Measurements from ENCODE around the gene BCL2L11. TPM values are rescaled to one million over a fixed set of nuclear protein-coding genes. Genes with fewer than 3 reads are reported as not detected.

The BCL2L11 gene
- total and polyA plus RNA-seq, 2 experiments from 2014 or later: 10.6 to 22.5 TPM

GRCh38 chr2:111127351-111127750 is 6.6 kb downstream of the BCL2L11 start (continued):
- TF ChIP-seq ZNF462 (CRISPR knock-in tag; IDR thresholded peaks at IDR 0.05): no peak
- TF ChIP-seq CREB1 (CRISPR knock-in tag; IDR thresholded peaks at IDR 0.05; ENCODE audit: low read depth): no peak
- no peak for TF ChIP-seq EZH2 (IDR thresholded peaks at IDR 0.05; ENCODE audit: low read depth, unreplicated experiment)
- TF ChIP-seq STAT1 (IDR thresholded peaks at IDR 0.05; ENCODE audit: unreplicated experiment): no peak

- no peaks in the 10 kb centered on the region for H3K9me2 ChIP-seq (ENCODE audit: insufficient read depth)
- H3F3A ChIP-seq (replicated peaks; ENCODE audit: low read depth): no peaks in the 10 kb centered on the region
- H3K27ac ChIP-seq (ENCODE audit: low read depth): no peak overlapping the region
- Mint-ChIP-seq H3K36me3 (ENCODE audit: low read depth) (peaks cover 73% of the 10 kb centered on the region), H3K27me3 (ENCODE audit: insufficient read depth, low read depth, poor library complexity) (peaks cover 2% of the 10 kb centered on the region), H3K9me3 (no peaks in the 10 kb centered on the region), H3K4me3 (no peak overlapping the region), H3K4me1 (peaks cover 14% of the 10 kb centered on the region), H3K27ac (no peak overlapping the region)
- H3K36me3 ChIP-seq (ENCODE audit: insufficient read depth): peaks cover 52% of the 10 kb centered on the region
- H4K20me1 ChIP-seq (replicated peaks; ENCODE audit: insufficient read depth): peaks cover 56% of the 10 kb centered on the region
- DNase-seq (ENCODE audit: low spot score): no peak
- no peaks in the 10 kb centered on the region for H3K4me1 ChIP-seq (ENCODE audit: insufficient read depth)
- H2AFZ ChIP-seq: no peak overlapping the region
- H3K4me3 ChIP-seq: no peak overlapping the region
- H3K4me2 ChIP-seq: no peak overlapping the region
- ATAC-seq: no peak
- H3K79me2 ChIP-seq (replicated peaks; ENCODE audit: insufficient read depth): peaks cover 97% of the 10 kb centered on the region
- no peaks in the 10 kb centered on the region for H3K27me3 ChIP-seq (ENCODE audit: insufficient read depth)
- TF ChIP-seq JUNB (IDR thresholded peaks at IDR 0.05; ENCODE audit: unreplicated experiment) (no peak), NANOG (IDR thresholded peaks at IDR 0.05; ENCODE audit: borderline replicate concordance) (no peak), ZNF462 (CRISPR knock-in tag; IDR thresholded peaks at IDR 0.05) (no peak), CTCF (conservative IDR thresholded peaks at IDR 0.05; ENCODE audit: low read depth in 2 of 2) (no peak), ZNF331 (CRISPR knock-in tag; IDR thresholded peaks at IDR 0.05; ENCODE audit: low read depth) (no peak)
Measured at GRCh38 chr2:111128096-111128495, 7.4 kb downstream of the BCL2L11 start.
